ENCODE results near the gene GET4. TPM values are rescaled to one million over a fixed set of nuclear protein-coding genes. Genes with fewer than 3 reads are reported as not detected.

Gene GET4
- polyA plus RNA-seq, 1 donor (not counting 4 experiments of a cell fraction or from before 2014, with no cell fraction given) = 21.1 TPM

DNA sequence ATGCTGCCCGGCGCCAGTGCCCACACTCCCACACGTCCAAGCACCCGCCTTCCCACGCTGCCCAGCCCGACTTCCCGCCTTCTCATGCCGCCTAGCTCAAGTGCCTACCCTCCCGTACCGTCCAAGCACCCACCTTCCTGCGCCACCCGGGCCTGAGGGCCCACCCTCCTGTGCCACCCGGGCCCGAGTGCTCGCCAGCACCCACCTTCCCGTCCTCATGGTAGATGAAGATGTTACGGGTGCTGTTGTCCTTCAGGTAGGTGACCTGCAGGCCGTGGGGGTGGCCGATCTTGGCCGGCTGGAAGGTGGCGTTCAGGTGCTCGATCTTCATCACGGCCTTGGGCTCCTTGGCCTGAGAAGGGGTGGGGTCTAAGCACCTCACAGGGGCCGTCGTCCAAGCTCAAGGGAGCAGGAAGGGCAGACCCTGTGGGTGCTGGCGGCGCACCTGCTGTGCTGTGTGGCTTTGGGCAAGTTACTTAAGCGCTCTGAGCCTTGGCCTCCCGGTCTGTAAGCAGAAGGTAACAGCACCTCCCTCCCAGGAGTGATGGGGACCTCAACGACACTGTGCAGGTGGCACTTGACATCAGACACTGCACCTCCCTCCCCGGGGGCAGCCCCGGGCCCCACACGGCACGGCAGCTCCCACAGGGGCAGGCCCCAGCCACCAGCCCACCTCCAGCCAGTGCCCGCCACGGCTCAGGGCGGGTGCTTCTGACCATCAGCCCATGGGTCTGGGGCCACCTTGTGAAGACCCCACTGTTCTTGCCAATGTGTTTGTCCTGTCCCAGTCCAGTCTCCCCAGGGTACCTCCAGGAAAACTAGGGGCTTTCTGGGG lies 27.8 kb downstream of the GET4 start:
- Histone ChIP-seq H3K4me1 (ENCODE audit: control insufficient read depth, extremely low read depth, insufficient read depth, low read length) (no peaks in the 10 kb centered on the region), H3K27ac (ENCODE audit: control insufficient read depth, insufficient read depth, low read length) (no peak overlapping the region), H3K36me3 (ENCODE audit: control insufficient read depth in 2 of 2, extremely low read depth in 1 of 2, insufficient read depth in 2 of 2, low read length in 2 of 2) (no peaks in the 10 kb centered on the region), H3K9me1 (ENCODE audit: control insufficient read depth, extremely low read depth, insufficient read depth, low read length) (no peaks in the 10 kb centered on the region), H3K9ac (ENCODE audit: control insufficient read depth, extremely low read depth, insufficient read depth, low read length) (no peak overlapping the region), H3K27me3 (ENCODE audit: control insufficient read depth, extremely low read depth, insufficient read depth, low read length) (peaks cover 16% of the 10 kb centered on the region), H3K4me3 (ENCODE audit: control insufficient read depth in 2 of 3, extremely low read depth in 1 of 3, insufficient read depth in 2 of 3, low read depth in 1 of 3, low read length in 3 of 3) (no peak overlapping the region), H2AFZ (ENCODE audit: control insufficient read depth, low read length) (no peak overlapping the region), H3K79me2 (ENCODE audit: control insufficient read depth, insufficient read depth, low read length) (no peaks in the 10 kb centered on the region), H4K20me1 (ENCODE audit: control insufficient read depth, extremely low read depth, insufficient read depth, low read length) (no peaks in the 10 kb centered on the region), H3K4me2 (ENCODE audit: control insufficient read depth, extremely low read depth, insufficient read depth, low read depth, low read length) (no peak overlapping the region), H3K9me3 (ENCODE audit: control insufficient read depth, low read depth, low read length) (no peaks in the 10 kb centered on the region)
- FAIRE-seq (no peak), DNase-seq (ENCODE audit: low read depth, low spot score) (no peak)
- dilution Hi-C loops (cut with MboI; ENCODE audit: extremely low pct_ligation_motif_present, low sequenced_read_pairs) = no loop called here
- no peak for TF ChIP-seq EZH2 (IDR thresholded peaks at IDR 0.05; ENCODE audit: low read length)
- TF ChIP-seq, protein P1, sequence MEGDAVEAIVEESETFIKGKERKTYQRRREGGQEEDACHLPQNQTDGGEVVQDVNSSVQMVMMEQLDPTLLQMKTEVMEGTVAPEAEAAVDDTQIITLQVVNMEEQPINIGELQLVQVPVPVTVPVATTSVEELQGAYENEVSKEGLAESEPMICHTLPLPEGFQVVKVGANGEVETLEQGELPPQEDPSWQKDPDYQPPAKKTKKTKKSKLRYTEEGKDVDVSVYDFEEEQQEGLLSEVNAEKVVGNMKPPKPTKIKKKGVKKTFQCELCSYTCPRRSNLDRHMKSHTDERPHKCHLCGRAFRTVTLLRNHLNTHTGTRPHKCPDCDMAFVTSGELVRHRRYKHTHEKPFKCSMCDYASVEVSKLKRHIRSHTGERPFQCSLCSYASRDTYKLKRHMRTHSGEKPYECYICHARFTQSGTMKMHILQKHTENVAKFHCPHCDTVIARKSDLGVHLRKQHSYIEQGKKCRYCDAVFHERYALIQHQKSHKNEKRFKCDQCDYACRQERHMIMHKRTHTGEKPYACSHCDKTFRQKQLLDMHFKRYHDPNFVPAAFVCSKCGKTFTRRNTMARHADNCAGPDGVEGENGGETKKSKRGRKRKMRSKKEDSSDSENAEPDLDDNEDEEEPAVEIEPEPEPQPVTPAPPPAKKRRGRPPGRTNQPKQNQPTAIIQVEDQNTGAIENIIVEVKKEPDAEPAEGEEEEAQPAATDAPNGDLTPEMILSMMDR (optimal IDR thresholded peaks at IDR 0.05 in 1 of 3, IDR thresholded peaks at IDR 0.05 in 1 of 3, conservative IDR thresholded peaks at IDR 0.05 in 1 of 3; ENCODE audit: extremely low read depth in 1 of 3, insufficient read depth in 2 of 3, low read length in 3 of 3) = no peak

DNA sequence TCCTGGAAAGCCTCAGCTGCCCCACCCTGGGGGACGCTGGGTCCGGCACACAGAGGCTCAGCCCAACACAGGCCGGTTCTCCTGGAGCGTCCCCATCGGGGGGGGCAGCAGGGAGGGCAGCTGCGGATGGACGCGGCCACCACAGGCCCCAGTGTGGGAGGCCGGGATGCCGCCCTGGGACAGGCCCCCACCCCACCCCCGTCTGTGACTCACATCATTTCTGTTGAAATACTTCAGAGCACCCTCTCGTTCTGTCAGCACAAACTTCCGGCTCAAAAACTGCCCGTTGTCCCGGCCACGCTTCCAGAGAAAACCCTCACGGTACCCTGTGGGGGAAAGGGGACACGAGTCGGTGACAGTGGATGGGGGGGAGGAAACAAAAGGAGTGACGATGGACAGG lies 28.5 kb downstream of the GET4 start:
- no peaks in the 10 kb centered on the region for H3K9me3 ChIP-seq (ENCODE audit: control insufficient read depth, low read depth, low read length)
- FAIRE-seq (no peak), DNase-seq (ENCODE audit: low read depth, low spot score) (no peak)
- no peak overlapping the region for H2AFZ ChIP-seq (ENCODE audit: control insufficient read depth, low read length)
- no peaks in the 10 kb centered on the region for H3K4me1 ChIP-seq (ENCODE audit: control insufficient read depth, extremely low read depth, insufficient read depth, low read length)
- TF ChIP-seq, protein P1 (optimal IDR thresholded peaks at IDR 0.05 in 1 of 3, IDR thresholded peaks at IDR 0.05 in 1 of 3, conservative IDR thresholded peaks at IDR 0.05 in 1 of 3; ENCODE audit: extremely low read depth in 1 of 3, insufficient read depth in 2 of 3, low read length in 3 of 3) = no peak
- TF ChIP-seq EZH2 (IDR thresholded peaks at IDR 0.05; ENCODE audit: low read length) = no peak
- no peak overlapping the region for H3K27ac ChIP-seq (ENCODE audit: control insufficient read depth, insufficient read depth, low read length)
- no peaks in the 10 kb centered on the region for H3K36me3 ChIP-seq (ENCODE audit: control insufficient read depth in 2 of 2, extremely low read depth in 1 of 2, insufficient read depth in 2 of 2, low read length in 2 of 2)
- no peaks in the 10 kb centered on the region for H4K20me1 ChIP-seq (ENCODE audit: control insufficient read depth, extremely low read depth, insufficient read depth, low read length)
- H3K9me1 ChIP-seq (ENCODE audit: control insufficient read depth, extremely low read depth, insufficient read depth, low read length) = no peaks in the 10 kb centered on the region
- dilution Hi-C loops (cut with MboI; ENCODE audit: extremely low pct_ligation_motif_present, low sequenced_read_pairs) = no loop called here
- peaks cover 20% of the 10 kb centered on the region for H3K27me3 ChIP-seq (ENCODE audit: control insufficient read depth, extremely low read depth, insufficient read depth, low read length)
- no peak overlapping the region for H3K4me2 ChIP-seq (ENCODE audit: control insufficient read depth, extremely low read depth, insufficient read depth, low read depth, low read length)
- H3K9ac ChIP-seq (ENCODE audit: control insufficient read depth, extremely low read depth, insufficient read depth, low read length) = no peak overlapping the region
- no peaks in the 10 kb centered on the region for H3K79me2 ChIP-seq (ENCODE audit: control insufficient read depth, insufficient read depth, low read length)
- H3K4me3 ChIP-seq (ENCODE audit: control insufficient read depth in 2 of 3, extremely low read depth in 1 of 3, insufficient read depth in 2 of 3, low read depth in 1 of 3, low read length in 3 of 3) = no peak overlapping the region
